ENCODE results near the gene AJM1. TPM values are rescaled to one million over a fixed set of nuclear protein-coding genes. Genes with fewer than 3 reads are reported as not detected.

The AJM1 gene
- total RNA-seq, 1 experiment from 2014 or later: 7.2 TPM

- ATAC-seq (no peak), DNase-seq (ENCODE audit: low read depth, low spot score) (no peak)
- ChIA-PET CTCF (no interaction called here), POLR2A (no interaction called here)
- no peaks in the 10 kb centered on the region; the same call in 1 of the 2 replicates for H3K36me3 ChIP-seq (ENCODE audit: control insufficient read depth, insufficient read depth, low read length)
- no peaks in the 10 kb centered on the region for H3K9me3 ChIP-seq (ENCODE audit: control insufficient read depth, insufficient read depth, low read depth, low read length)
- H3K4me1 ChIP-seq (ENCODE audit: control insufficient read depth, insufficient read depth, low read length): no peaks in the 10 kb centered on the region
- BruUV-seq (replicated peaks): no TSS peak
- TF ChIP-seq REST (IDR thresholded peaks at IDR 0.05; ENCODE audit: insufficient read depth in 1 of 2, low read depth in 2 of 2, low read length in 1 of 2): no peak
- no peak for TF ChIP-seq CTCF (IDR thresholded peaks at IDR 0.05)
- no peak for TF ChIP-seq TCF7L2 (IDR thresholded peaks at IDR 0.05; ENCODE audit: low read depth, low read length)
- H3K27me3 ChIP-seq (ENCODE audit: control insufficient read depth, insufficient read depth, low read length): no peaks in the 10 kb centered on the region
- H3K4me3 ChIP-seq (ENCODE audit: low read depth in 2 of 2, low read length in 2 of 2): no peak overlapping the region
- in situ Hi-C loops (cut with HindIII; ENCODE audit: low pct_unique_long_range_greater_than_20kb, low sequenced_read_pairs) (no loop called here), intact Hi-C loops (cut with micrococcal nuclease; ENCODE audit: unreplicated experiment) (no loop called here)
- H3K27ac ChIP-seq (ENCODE audit: low read length): no peak overlapping the region
These were observed 12.0 kb upstream of the AJM1 start for GRCh38 chr9:136829981-136830885.

- intact Hi-C loops (cut with micrococcal nuclease; ENCODE audit: unreplicated experiment) (no loop called here), in situ Hi-C loops (cut with HindIII; ENCODE audit: low pct_unique_long_range_greater_than_20kb, low sequenced_read_pairs) (no loop called here)
- BruUV-seq (replicated peaks): no TSS peak
- Histone ChIP-seq H3K27me3 (ENCODE audit: control insufficient read depth, insufficient read depth, low read length) (no peaks in the 10 kb centered on the region), H3K36me3 (ENCODE audit: control insufficient read depth, insufficient read depth, low read length) (no peaks in the 10 kb centered on the region; the same call in 1 of the 2 replicates), H3K4me3 (ENCODE audit: low read depth in 2 of 2, low read length in 2 of 2) (no peak overlapping the region), H3K27ac (ENCODE audit: low read length) (no peak overlapping the region), H3K9me3 (ENCODE audit: control insufficient read depth, insufficient read depth, low read depth, low read length) (no peaks in the 10 kb centered on the region), H3K4me1 (ENCODE audit: control insufficient read depth, insufficient read depth, low read length) (no peaks in the 10 kb centered on the region)
- TF ChIP-seq POLR2AphosphoS5 (IDR thresholded peaks at IDR 0.05; ENCODE audit: low read depth, low read length) (no peak), CTCF (IDR thresholded peaks at IDR 0.05) (no peak), TCF7L2 (IDR thresholded peaks at IDR 0.05; ENCODE audit: low read depth, low read length) (no peak), SIN3A (IDR thresholded peaks at IDR 0.05; ENCODE audit: borderline replicate concordance, insufficient read depth, low read depth, low read length) (no peak), REST (IDR thresholded peaks at IDR 0.05; ENCODE audit: insufficient read depth in 1 of 2, low read depth in 2 of 2, low read length in 1 of 2) (no peak)
- ChIA-PET POLR2A (no interaction called here), CTCF (no interaction called here)
- DNase-seq (ENCODE audit: low read depth, low spot score) (no peak), ATAC-seq (no peak)
These were observed 11.1 kb upstream of the AJM1 start for GRCh38 chr9:136831002-136831719.

Measured in Panc1 (cell line).